Left cardiac atrium (tissue), 4 donors: ENCODE measurements around the gene TRA2B. TPM values are rescaled to one million over a fixed set of nuclear protein-coding genes. Genes with fewer than 3 reads are reported as not detected.

Experiments
- ATAC-seq, 2 donors: fragments of 200-7000 bp; cut with Tn5 transposase; one replicate each; pipeline ENCODE4 v1.9.1; 2020; ENCODE audit warnings: mild to moderate bottlenecking in 2 of 2, moderate library complexity in 2 of 2
- DNase-seq: peaks from one replicate; pipeline ENCODE4 v3.0.0-alpha.2; 2020
- intact Hi-C, 2 donors: fragments of 100-400 bp; cut with DNase I; formaldehyde crosslinking; loops; one replicate each; pipeline versions ENCODE4 v1.14.1 to v1.15.1; 2022 to 2023
- total RNA-seq, 2 donors: library from RNA; stranded (reverse); fragmentation: NEBNext Ultra II Directional; extraction: Animal tissue kit (Norgen Biotek cat#: 25700); gene quantifications; one replicate each; pipeline ENCODE4 v1.2.1, GENCODE V29; 2021
- donor health status: DM: no; HTN: yes; CAD: no.
- donor health status: DM: no; HTN: yes; CAD: no; lungs with severe emphysema.
- donor health status: DM: yes; HTN: yes; CAD: no.
- donor health status: Dilated cardiomyopathy.

Gene TRA2B
- total RNA-seq, 2 donors from 2014 or later, result 56.3 to 71.8 TPM

GRCh38 chr3:185933374-185934173 lies 4.2 kb downstream of the TRA2B start:
- ATAC-seq (no peak), DNase-seq (no peak)
- intact Hi-C loops, result loop anchor here in 1 of 2 donors (10.0 kb wide), 1 partner anchor 109 kb away; the partner anchor contains the start of gene IGF2BP2

DNA sequence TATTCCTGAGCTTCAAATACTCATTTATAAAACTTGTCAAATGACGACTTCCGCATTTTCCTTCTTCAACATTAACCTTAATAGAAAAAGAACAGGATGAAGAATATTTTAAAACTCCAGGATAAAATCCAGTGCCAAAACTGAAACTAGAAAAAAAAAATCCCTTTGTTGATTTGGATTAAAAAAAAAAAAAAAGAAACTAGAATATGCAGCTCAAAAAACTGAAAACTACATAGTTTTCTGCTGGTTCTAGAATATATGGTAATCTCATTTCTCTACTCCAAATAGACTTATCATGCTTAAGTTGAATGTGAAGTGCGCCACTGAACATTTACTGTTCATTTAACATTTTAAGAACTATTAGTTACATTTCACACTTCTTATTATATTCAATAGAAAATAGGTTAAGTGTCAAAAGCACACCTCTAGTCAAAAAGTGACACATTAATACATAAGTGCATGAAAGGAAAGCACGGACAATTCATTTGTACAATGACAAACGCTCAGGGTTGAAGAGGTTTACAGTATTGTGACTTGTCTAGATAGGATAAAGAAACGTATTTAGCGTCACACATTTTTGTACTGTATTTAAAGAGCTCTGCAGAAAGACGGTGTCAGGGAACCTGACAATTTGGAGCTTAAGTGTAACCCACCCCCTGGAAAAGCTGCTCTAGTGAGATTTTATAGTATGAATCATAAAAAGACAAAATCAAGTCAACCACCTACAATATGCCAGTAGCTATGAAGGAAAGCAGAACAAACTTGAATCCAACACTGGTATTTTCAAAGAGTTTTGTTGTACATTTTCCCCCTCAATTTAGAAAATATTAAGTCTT lies 5.8 kb downstream of the TRA2B start:
- intact Hi-C loops, result loop anchor here in 1 of 2 donors (10.0 kb wide), 1 partner anchor 107 kb away; the partner anchor contains the start of gene IGF2BP2
- ATAC-seq (no peak), DNase-seq (no peak)

DNA sequence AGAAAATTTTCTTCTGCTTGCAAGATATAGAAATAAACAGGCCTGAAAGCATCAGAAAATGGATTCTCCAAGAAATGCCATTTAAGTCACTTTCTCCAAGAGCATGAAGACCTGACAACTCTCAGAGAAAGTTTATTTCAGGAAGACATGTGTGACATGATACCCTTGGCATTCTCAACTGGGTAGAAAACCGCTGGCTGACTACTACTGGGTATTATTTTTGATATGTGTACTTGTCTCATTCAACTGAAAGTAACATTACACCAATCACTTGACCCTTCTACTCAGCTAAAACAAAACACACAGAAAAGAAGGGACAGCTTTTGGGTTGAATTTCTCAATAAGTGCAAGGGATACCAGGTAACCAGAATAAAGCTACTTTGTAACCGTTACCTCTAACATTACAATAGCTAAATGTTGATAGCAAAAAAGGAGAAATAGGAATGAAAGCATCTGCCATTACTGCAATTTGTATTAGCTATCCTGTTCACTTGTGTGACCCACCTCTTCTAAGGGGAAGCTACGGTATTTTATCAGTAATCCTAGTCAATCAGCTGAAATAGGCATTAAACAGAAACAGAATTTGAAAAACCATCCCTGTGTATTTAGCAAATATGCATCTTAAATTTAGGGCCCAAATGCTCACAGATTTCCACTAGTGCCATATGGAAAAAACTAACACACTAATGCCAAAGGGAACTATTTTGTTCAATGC lies 7.3 kb downstream of the TRA2B start:
- ATAC-seq (peak in 1 of 2 donors; percentile 22), DNase-seq (no peak)
- intact Hi-C loops, result loop anchor here in 1 of 2 donors (10.0 kb wide), 1 partner anchor 106 kb away; the partner anchor contains the start of gene IGF2BP2

- ATAC-seq (peak in 1 of 2 donors; percentile 62), DNase-seq (no peak)
- intact Hi-C loops, result loop anchor here in 1 of 2 donors (10.0 kb wide), 1 partner anchor 105 kb away; the partner anchor contains the start of gene IGF2BP2
Observed at GRCh38 chr3:185929192-185930151, 8.3 kb downstream of the TRA2B start.

DNA sequence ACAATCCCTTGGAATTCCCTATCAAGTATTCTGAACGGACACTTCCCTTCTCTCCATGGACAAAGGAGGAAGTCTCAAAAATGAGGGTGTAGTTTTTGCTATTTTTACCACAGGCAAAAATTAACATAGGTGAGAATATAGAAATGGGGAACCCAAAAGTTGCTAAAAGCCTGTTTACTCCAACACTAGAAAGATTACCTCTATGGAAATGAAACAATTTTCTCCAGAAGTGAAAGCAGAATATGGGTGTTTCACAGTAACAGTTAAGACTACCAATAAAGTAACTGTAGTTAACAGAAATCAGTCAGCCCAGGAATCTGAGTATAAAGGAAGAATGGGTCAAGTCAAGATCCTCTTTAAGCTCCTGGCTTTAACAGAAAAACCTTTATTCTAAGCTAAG lies 9.3 kb downstream of the TRA2B start:
- DNase-seq, result no peak
- ATAC-seq, result no peak
- intact Hi-C loops, result no loop called here

DNA sequence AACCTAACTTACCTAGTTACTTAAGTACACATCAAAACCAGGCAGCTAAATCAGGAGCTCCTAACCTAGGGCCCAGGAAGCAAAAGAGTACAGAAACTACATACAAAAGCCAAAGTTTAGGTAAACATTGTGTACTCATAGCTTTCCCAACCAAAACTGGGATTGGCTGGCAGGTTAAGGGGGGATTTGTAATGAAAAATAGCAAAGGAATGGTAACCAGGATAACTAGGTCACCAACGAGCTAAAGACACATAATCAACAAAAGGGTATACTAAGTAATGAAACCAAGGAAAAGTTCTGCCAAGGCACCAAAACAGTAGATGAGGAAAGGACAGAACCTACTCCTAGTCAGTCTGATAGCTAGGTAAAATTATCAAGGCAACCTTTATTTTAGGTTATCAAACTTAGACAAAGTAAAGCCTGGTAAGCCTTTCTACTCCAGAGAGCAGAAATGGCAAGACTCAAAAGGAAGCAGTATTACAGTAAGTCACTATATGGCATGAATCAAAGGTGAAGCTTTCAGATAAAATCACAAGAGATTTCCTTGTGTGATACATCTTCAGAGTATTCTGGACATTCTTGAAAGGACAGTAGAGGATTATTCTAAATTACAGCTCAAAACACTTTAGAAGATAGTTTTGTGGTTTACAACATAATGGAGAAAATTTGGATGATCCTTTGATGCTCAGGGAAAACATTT lies 10.2 kb downstream of the TRA2B start:
- intact Hi-C loops, result no loop called here
- no peak for DNase-seq
- ATAC-seq, result no peak

DNA sequence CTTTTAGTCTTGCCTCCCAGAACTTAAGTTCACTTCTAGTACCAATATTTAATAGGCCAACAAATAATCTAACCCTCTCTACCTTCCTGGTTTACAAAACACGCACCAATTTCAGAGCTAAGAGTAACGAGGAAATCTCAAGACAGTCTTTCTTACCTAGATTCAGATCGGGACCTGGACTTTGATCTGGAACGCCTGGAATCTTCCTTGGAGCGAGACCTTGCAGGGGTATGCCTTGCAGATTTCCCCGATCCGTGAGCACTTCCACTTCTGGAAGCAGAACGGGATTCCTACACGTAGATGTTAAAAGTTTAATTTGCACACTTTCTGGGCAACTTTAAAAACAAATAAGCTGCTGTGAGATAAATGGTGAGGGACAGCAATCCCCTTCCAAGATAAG lies 11.4 kb downstream of the TRA2B start:
- intact Hi-C loops, result no loop called here
- DNase-seq, result no peak
- no peak for ATAC-seq

DNA sequence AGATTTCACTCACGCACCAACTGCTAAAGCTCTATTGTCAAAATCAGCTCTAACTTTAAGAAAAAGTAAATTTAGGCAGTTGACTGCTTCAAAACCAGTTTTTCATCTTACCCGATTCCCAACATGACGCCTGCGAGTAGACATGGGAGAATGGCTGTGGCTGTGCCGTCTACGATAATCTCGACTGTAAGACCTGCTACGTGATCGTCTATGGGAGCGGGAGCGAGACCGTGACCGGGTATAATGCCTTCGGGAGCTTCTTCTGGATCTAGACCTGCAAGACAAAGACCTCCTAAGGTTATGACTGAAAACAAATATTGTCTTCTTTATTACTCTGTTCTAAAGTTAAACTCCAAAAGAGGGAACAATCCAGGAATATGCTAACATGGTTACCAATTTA lies 12.5 kb downstream of the TRA2B start:
- DNase-seq, result no peak
- no peak for ATAC-seq
- intact Hi-C loops, result no loop called here

- no peak for ATAC-seq
- intact Hi-C loops, result no loop called here
Observed at GRCh38 chr3:185924375-185924774, 13.4 kb downstream of the TRA2B start.

DNA sequence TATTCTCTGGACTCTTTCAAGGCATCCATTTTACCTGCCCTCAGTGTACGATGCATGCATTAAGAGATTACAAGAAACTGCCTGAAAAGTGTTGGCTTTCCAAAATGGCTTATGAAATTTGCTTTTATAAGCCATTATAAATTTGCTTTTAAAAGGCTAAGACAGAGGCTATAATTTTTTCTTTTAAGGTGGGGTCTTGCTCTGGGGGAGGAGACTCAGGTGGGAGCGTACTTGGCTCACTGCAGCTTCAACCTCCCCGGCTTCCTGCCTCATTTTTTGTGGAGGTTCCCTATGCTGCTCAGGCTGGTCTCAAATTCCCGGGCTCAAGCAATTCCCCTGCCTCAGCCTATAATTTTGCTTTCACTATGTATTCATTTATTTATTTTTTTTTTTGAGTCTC lies 17.6 kb downstream of the TRA2B start:
- intact Hi-C loops, result no loop called here
- ATAC-seq (no peak), DNase-seq (no peak)

More at GRCh38 chr3:185924375-185924774, 13.4 kb downstream of the TRA2B start:
- no peak for DNase-seq

GRCh38 chr3:185916042-185916833 lies 21.6 kb downstream of the TRA2B start:
- intact Hi-C loops, result loop anchor here in 1 of 2 donors (10.0 kb wide), 1 partner anchor 181 kb away; no protein-coding TSS in a partner anchor
- DNase-seq (no peak), ATAC-seq (no peak)

GRCh38 chr3:185915642-185916041 lies 22.2 kb downstream of the TRA2B start:
- ATAC-seq (no peak), DNase-seq (no peak)
- intact Hi-C loops, result loop anchor here in 1 of 2 donors (10.0 kb wide), 1 partner anchor 181 kb away; no protein-coding TSS in a partner anchor

GRCh38 chr3:185914911-185915629 lies 22.7 kb downstream of the TRA2B start:
- intact Hi-C loops, result loop anchor here in 1 of 2 donors (10.0 kb wide), 1 partner anchor 180 kb away; no protein-coding TSS in a partner anchor
- ATAC-seq (no peak), DNase-seq (no peak)

DNA sequence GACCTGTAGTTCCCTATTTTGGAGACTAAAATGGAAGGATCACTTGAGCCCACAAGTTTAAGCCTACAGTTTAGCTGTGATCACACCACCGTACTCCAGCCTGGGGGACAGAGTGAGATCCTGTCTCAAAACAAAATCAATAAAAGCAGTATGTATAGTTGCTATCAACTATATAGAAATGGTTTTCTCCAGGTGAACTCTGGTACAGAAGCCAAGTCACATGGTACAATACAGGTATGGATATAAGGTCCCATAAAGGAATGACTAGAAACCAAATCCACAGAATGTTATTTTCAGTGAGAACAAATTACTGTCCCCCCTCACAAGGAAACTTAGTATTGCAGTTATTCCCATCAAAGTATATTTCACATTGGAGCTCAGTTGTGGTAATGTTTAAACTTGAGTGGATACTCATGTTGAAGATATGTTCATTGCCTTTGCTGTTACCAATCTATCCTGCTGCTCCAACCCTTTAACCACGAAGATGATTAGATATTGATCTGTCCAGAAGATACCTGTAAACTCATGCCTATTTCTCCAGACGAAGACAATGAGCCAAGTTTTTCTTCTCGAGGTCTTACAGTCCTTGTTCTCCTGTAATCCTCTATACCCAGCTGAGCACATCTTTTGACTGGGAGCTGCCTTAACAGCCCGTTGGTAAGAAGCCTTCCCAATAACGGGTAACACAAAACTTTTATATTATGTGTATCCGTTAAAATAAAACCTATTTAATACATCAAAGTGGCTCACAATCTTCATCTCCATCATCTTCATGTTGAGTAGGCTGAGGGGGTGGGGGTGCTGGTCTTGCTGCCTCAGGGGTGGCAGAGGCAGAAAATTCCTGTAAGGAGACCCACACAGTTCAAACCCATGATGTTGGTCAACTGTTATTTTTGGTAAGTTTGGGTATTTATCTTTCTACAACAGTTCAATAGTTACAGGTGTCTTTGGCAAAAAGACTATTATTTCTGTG lies 24.6 kb downstream of the TRA2B start:
- DNase-seq (no peak), ATAC-seq (no peak)
- intact Hi-C loops, result loop anchor here in 1 of 2 donors (10.0 kb wide), 1 partner anchor 178 kb away; no protein-coding TSS in a partner anchor

DNA sequence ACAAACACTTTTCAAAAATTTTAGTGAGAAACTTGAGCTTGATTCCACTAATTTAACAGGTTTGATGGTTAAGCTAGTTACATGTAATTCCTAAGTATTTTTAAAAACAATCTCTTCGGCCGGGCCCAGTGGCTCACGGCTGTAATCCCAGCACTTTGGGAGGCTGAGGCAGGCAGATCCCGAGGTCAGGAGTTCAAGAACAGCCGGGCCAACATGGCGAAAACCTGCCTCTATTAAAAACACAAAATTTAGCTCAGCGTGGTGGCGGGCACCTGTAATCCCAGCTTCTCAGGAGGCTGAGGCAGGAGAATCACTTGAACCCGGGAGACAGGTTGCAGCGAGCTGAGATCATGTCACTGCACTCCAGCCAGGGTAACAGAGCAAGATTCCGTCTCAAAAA lies 25.3 kb downstream of the TRA2B start:
- no peak for DNase-seq
- ATAC-seq, result no peak
- intact Hi-C loops, result loop anchor here in 1 of 2 donors (10.0 kb wide), 1 partner anchor 178 kb away; no protein-coding TSS in a partner anchor
